ENCODE results near the gene OLFML2B.

OLFML2B gene

DNA sequence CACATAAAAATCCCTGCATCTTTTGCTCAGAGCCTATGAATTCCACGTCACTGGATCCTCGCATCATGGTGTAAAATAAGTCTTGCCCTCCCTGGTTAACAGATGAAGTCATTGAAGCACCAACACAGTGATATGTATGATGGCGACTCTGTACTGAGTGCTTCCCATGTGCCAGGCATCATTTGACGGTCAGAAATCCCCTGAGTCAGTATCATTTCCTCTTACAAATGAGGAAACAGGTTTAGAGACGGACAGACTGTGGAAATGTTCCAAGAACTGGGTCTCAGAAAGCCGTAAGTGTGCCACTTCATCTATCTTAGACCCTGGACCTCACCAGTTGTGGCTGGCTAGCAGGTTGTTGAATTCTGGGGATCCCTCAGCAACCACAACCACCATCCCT, 5.1 kb upstream of the OLFML2B start:
- TF ChIP-seq EZH2 (IDR thresholded peaks at IDR 0.05; ENCODE audit: borderline replicate concordance, low read depth, low read length, severe bottlenecking), result no peak
- TF ChIP-seq, protein P1, sequence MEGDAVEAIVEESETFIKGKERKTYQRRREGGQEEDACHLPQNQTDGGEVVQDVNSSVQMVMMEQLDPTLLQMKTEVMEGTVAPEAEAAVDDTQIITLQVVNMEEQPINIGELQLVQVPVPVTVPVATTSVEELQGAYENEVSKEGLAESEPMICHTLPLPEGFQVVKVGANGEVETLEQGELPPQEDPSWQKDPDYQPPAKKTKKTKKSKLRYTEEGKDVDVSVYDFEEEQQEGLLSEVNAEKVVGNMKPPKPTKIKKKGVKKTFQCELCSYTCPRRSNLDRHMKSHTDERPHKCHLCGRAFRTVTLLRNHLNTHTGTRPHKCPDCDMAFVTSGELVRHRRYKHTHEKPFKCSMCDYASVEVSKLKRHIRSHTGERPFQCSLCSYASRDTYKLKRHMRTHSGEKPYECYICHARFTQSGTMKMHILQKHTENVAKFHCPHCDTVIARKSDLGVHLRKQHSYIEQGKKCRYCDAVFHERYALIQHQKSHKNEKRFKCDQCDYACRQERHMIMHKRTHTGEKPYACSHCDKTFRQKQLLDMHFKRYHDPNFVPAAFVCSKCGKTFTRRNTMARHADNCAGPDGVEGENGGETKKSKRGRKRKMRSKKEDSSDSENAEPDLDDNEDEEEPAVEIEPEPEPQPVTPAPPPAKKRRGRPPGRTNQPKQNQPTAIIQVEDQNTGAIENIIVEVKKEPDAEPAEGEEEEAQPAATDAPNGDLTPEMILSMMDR (IDR thresholded peaks at IDR 0.05; ENCODE audit: borderline replicate concordance, extremely low read depth, low read length, poor library complexity, severe bottlenecking), result no peak
- Histone ChIP-seq H3K4me3 (ENCODE audit: low read depth in 1 of 2, low read length in 2 of 2) (no peak overlapping the region), H3K27me3 (ENCODE audit: insufficient read depth, low read length, poor library complexity) (peaks cover 45% of the 10 kb centered on the region), H3K4me1 (ENCODE audit: insufficient read depth, low read length) (peaks cover 3% of the 10 kb centered on the region; the same call in 1 of the 2 replicates), H3K79me2 (ENCODE audit: insufficient read depth, low read length) (no peaks in the 10 kb centered on the region), H3K4me2 (ENCODE audit: insufficient read depth, low read length) (no peak overlapping the region), H2AFZ (ENCODE audit: low read depth, low read length) (no peak overlapping the region), H3K27ac (ENCODE audit: low read length) (no peak overlapping the region), H3K9ac (ENCODE audit: low read depth, low read length) (no peak overlapping the region), H3K36me3 (ENCODE audit: insufficient read depth, low read length) (no peaks in the 10 kb centered on the region), H3K9me3 (ENCODE audit: insufficient read depth, low read length, severe bottlenecking) (no peaks in the 10 kb centered on the region), H4K20me1 (ENCODE audit: insufficient read depth, low read length) (no peaks in the 10 kb centered on the region)
- no peak for ATAC-seq (ENCODE audit: insufficient read depth, low read depth)
- no peak for DNase-seq

DNA sequence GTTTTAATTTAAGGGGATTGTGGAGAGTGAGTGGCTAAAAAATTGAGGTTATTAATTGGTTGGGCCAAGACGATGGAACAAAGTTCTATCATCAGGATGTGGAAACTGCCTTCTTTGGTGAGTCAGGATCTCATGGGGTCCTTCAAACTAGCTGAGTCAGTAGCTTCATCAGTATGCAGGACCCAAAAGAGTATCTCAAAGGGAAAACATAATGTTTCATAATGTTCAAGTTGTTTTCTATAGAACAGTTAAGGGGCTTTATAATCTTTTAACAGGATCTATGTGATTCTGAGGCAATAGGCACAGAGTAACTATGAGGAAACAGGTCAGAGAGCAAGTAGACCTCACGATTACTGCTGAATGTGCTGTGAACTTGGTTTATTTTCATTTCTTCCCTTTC, 3.2 kb upstream of the OLFML2B start:
- Histone ChIP-seq H3K79me2 (ENCODE audit: insufficient read depth, low read length) (no peaks in the 10 kb centered on the region), H4K20me1 (ENCODE audit: insufficient read depth, low read length) (no peaks in the 10 kb centered on the region), H3K36me3 (ENCODE audit: insufficient read depth, low read length) (no peaks in the 10 kb centered on the region), H2AFZ (ENCODE audit: low read depth, low read length) (no peak overlapping the region), H3K4me1 (ENCODE audit: insufficient read depth, low read length) (peaks cover 3% of the 10 kb centered on the region; the same call in 1 of the 2 replicates), H3K4me2 (ENCODE audit: insufficient read depth, low read length) (no peak overlapping the region), H3K9me3 (ENCODE audit: insufficient read depth, low read length, severe bottlenecking) (no peaks in the 10 kb centered on the region), H3K9ac (ENCODE audit: low read depth, low read length) (no peak overlapping the region), H3K4me3 (ENCODE audit: low read depth in 1 of 2, low read length in 2 of 2) (no peak overlapping the region), H3K27ac (ENCODE audit: low read length) (no peak overlapping the region), H3K27me3 (ENCODE audit: insufficient read depth, low read length, poor library complexity) (peaks cover 54% of the 10 kb centered on the region)
- no peak for ATAC-seq (ENCODE audit: insufficient read depth, low read depth)
- no peak for DNase-seq
- TF ChIP-seq, protein P1 (IDR thresholded peaks at IDR 0.05; ENCODE audit: borderline replicate concordance, extremely low read depth, low read length, poor library complexity, severe bottlenecking), result no peak
- no peak for TF ChIP-seq EZH2 (IDR thresholded peaks at IDR 0.05; ENCODE audit: borderline replicate concordance, low read depth, low read length, severe bottlenecking)

DNA sequence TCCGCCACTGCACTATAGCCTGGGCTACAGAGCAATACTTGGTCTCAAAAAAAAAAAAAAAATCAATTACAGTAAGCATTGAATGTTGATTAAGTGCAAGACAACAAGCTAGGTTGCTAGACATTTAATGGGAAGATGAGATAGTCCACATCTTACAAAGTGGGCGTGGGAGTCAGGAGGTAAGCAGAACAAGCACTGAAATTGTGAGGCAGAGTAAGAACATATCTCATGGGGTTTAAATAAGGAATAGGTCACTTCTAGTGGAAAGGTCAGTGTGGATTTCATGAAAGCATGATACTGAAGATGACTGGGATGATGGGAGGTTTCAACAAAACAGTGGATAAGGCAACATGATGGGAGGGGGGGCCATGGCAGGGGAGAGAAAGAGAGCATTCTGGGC, 1.9 kb upstream of the OLFML2B start:
- H3K9ac ChIP-seq (ENCODE audit: low read depth, low read length), result no peak overlapping the region
- no peak overlapping the region for H3K4me3 ChIP-seq (ENCODE audit: low read depth in 1 of 2, low read length in 2 of 2)
- H3K4me1 ChIP-seq (ENCODE audit: insufficient read depth, low read length), result peaks cover 3% of the 10 kb centered on the region; the same call in 1 of the 2 replicates
- H4K20me1 ChIP-seq (ENCODE audit: insufficient read depth, low read length), result no peaks in the 10 kb centered on the region
- peaks cover 52% of the 10 kb centered on the region for H3K27me3 ChIP-seq (ENCODE audit: insufficient read depth, low read length, poor library complexity)
- no peak overlapping the region for H2AFZ ChIP-seq (ENCODE audit: low read depth, low read length)
- H3K4me2 ChIP-seq (ENCODE audit: insufficient read depth, low read length), result no peak overlapping the region
- ATAC-seq (ENCODE audit: insufficient read depth, low read depth) (no peak), DNase-seq (no peak)
- H3K79me2 ChIP-seq (ENCODE audit: insufficient read depth, low read length), result no peaks in the 10 kb centered on the region
- TF ChIP-seq, protein P1 (IDR thresholded peaks at IDR 0.05; ENCODE audit: borderline replicate concordance, extremely low read depth, low read length, poor library complexity, severe bottlenecking), result no peak
- TF ChIP-seq EZH2 (IDR thresholded peaks at IDR 0.05; ENCODE audit: borderline replicate concordance, low read depth, low read length, severe bottlenecking), result no peak
- H3K9me3 ChIP-seq (ENCODE audit: insufficient read depth, low read length, severe bottlenecking), result no peaks in the 10 kb centered on the region
- H3K27ac ChIP-seq (ENCODE audit: low read length), result no peak overlapping the region
- H3K36me3 ChIP-seq (ENCODE audit: insufficient read depth, low read length), result no peaks in the 10 kb centered on the region

DNA sequence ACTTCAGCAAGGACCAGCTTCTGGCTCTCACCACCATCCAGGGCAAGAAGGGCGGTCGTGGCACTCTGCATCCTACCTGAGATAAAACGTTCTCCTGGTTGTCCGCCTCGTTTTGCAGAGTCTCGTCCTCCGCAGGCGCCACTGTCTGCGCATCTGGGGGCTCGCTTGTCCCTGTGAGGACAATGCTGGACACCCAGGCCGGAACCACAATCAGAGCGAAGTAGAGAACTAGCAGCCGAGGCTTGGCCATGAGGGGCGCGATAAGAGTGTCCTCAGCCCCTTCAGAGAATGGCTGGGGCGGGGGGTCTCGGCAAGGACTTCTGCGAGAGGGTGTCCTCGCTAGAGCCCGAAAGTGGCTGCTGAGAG, 505 bp downstream of the OLFML2B start:
- H3K9ac ChIP-seq (ENCODE audit: low read depth, low read length), result no peak overlapping the region
- H3K36me3 ChIP-seq (ENCODE audit: insufficient read depth, low read length), result no peaks in the 10 kb centered on the region
- no peak overlapping the region for H3K4me3 ChIP-seq (ENCODE audit: low read depth in 1 of 2, low read length in 2 of 2)
- H3K4me1 ChIP-seq (ENCODE audit: insufficient read depth, low read length), result peaks cover 3% of the 10 kb centered on the region; the same call in 1 of the 2 replicates
- no peak overlapping the region for H2AFZ ChIP-seq (ENCODE audit: low read depth, low read length)
- no peaks in the 10 kb centered on the region for H3K79me2 ChIP-seq (ENCODE audit: insufficient read depth, low read length)
- ATAC-seq (ENCODE audit: insufficient read depth, low read depth), result no peak
- no peaks in the 10 kb centered on the region for H3K9me3 ChIP-seq (ENCODE audit: insufficient read depth, low read length, severe bottlenecking)
- TF ChIP-seq, protein P1 (IDR thresholded peaks at IDR 0.05; ENCODE audit: borderline replicate concordance, extremely low read depth, low read length, poor library complexity, severe bottlenecking), result no peak
- TF ChIP-seq EZH2 (IDR thresholded peaks at IDR 0.05; ENCODE audit: borderline replicate concordance, low read depth, low read length, severe bottlenecking), result no peak
- H3K4me2 ChIP-seq (ENCODE audit: insufficient read depth, low read length), result peak overlapping the region; percentile 44; the same call in 1 of the 2 replicates
- H4K20me1 ChIP-seq (ENCODE audit: insufficient read depth, low read length), result no peaks in the 10 kb centered on the region
- peaks cover 51% of the 10 kb centered on the region for H3K27me3 ChIP-seq (ENCODE audit: insufficient read depth, low read length, poor library complexity)
- no peak overlapping the region for H3K27ac ChIP-seq (ENCODE audit: low read length)
- DNase-seq, result no peak
